Pulmonary artery endothelial cell (primary cell): ENCODE measurements around the gene BPIFA2. TPM values are rescaled to one million over a fixed set of nuclear protein-coding genes. Genes with fewer than 3 reads are reported as not detected.
"Not testable (repeated sequence)": the region's sequence is repeated elsewhere in the genome, so short reads cannot be mapped to it uniquely, and the experiment has no call there.

Experiments used
- DNase-seq: peaks from one replicate; pipeline ENCODE4 v3.0.0-alpha.2; 2011; ENCODE audit warnings: low read depth, low spot score
- total RNA-seq: library from RNA; depleted of rRNA; stranded (reverse); fragments of >200 nt; gene quantifications from 2 replicates; pipeline ENCODE4 v1.2.3, GENCODE V29; 2014

BPIFA2 gene
- total RNA-seq, 1 donor from 2014 or later, result not detected

DNA sequence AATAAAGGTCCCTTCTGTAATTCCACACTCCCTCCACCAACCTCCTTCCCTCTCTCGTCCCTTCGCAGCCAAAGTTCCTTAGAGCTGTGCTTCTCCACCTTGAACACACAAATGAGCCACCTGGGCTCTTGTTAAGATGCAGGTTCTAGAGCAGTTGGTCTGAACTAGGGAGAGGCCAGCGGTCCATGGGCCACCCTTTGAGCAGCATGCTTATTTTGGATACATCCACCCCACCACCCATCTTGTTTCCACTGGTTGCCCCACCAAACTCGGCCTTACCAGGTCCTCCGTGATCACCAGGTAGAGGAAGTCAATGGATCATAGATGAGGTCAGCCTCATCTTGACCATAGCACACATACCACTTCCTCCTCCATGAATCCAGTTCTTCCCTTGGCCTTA is 7.3 kb upstream of the BPIFA2 start:
- no peak for DNase-seq

- no peak for DNase-seq
Measured at GRCh38 chr20:33162313-33162712, 5.6 kb upstream of the BPIFA2 start.

DNA sequence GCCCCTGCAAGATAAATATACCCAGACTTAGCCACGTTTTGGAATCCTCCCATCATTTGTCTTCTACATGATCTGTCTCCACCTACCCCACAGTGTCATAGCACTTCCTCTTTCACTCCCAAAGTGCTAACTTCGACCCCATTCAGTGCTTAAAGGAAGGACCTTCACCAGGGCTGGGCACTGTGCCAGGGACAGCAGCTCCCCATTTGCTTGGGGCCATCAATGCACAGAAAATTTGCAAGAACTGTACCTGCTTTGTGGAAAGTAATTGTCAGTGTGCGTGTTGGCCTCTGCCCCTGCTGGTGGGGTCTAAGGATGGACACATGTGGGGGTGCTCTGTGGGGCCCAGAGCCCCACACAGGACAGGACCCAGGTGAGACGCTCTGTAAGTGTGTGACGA is 5.2 kb upstream of the BPIFA2 start:
- no peak for DNase-seq

- DNase-seq, result no peak
Measured at GRCh38 chr20:33163856-33164762, 3.9 kb upstream of the BPIFA2 start.

DNA sequence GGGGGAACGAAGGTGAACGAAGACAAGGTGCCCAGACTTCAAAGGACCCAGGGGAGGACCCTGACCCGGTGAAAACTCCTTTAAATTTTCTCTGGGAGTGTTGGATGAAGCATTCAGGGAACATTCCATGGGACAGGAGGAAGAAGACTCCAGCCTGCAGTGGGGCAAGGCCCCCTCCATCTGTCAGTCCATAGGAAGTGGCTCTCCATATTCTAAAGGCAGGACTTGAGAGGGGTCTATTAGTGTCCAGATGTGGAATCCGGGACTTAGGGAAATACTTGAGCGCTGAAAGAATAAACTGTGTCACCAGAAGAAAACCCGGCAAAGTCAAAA is 3.2 kb upstream of the BPIFA2 start:
- DNase-seq, result no peak

- no peak for DNase-seq
Measured at GRCh38 chr20:33165416-33166055, 2.4 kb upstream of the BPIFA2 start.

DNA sequence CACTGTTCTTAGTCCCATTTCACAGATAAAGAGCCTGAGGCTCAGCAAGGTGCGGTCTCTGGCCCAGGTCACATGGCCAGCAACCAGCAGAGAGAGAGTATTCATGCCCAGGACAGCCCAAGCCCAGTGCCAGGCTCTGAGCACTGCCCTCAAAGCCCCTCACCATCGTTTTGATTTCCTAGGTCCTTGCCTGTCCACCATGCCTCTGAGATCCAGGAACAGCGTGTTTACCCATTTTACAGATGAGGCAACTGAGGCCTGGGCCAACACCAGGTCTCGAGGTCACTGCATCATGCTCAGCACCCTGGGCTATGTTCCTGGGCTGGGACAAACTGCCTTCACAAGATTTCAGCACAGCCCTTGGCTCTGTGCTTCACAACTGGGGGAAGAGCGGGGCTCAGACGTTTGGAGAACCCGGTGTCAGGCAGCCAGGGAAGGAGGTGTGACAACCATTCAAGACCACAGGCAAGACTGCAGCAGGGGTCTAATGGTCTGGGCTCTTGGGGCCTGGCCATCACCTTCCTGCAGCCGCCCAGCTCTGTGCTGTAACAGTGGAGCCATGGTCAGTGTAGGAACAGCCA is 1.3 kb upstream of the BPIFA2 start:
- DNase-seq, result no peak

DNA sequence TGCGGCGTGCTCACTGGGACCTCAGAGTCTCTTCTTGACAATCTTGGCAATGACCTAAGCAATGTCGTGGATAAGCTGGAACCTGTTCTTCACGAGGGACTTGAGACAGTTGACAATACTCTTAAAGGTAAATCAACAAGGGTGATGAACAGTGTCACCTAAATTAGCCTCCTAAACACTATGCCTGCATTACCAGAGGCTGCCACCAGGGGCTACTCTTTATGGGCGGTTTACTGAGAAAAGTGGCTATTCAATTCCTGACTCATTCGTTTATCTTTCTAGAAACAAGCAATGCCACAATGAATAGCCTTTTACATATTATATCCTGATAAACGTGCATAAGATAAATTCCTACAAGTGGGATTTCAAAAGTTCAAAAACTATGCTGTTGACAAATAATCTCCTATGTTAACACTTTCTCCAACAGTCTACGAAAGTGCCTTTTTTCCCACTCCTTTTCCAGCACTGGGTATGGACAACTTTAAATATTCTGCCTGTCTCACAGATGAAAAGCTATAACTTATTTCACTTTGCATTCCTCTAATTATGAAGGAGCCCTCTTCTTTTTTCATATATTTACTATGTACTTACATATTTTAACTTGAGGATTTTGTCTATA is 1.3 kb downstream of the BPIFA2 start:
- DNase-seq, result no peak

DNA sequence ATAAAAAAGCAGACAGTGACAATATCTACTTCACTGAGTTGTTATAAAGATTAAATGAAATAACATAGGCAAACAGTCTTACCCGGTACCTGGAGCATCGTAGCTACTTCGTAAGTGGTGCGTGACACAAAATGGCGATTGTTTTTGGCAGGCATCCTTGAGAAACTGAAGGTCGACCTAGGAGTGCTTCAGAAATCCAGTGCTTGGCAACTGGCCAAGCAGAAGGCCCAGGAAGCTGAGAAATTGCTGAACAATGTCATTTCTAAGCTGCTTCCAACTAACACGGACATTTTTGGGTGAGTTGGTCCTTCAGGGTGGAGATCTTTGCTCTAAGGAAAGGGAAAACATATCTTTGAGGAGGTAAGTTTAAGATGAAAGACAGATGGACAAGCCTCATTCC is 4.8 kb downstream of the BPIFA2 start:
- DNase-seq, result no peak

- DNase-seq, result no peak
Measured at GRCh38 chr20:33175123-33175522, 7.2 kb downstream of the BPIFA2 start.

DNA sequence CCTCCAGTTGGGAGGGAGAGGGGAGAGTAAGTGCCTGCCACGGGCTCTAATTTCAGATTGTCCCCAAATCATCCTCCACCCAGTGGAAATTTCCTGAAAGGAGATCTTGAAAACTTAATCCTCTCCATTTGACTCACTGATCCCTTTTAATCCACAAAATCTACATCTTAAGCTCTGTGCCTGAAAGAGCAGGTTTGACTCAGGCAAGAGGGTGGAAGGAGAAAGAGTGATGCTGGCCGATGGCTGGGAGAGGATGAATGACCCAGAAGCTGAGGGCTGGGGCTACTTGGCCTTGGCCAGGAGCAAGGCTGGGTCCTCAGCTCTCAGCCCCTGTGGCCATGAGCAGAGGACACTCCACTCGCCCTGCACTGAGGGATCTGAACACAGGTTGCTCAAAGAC is 8.1 kb downstream of the BPIFA2 start:
- no peak for DNase-seq

DNA sequence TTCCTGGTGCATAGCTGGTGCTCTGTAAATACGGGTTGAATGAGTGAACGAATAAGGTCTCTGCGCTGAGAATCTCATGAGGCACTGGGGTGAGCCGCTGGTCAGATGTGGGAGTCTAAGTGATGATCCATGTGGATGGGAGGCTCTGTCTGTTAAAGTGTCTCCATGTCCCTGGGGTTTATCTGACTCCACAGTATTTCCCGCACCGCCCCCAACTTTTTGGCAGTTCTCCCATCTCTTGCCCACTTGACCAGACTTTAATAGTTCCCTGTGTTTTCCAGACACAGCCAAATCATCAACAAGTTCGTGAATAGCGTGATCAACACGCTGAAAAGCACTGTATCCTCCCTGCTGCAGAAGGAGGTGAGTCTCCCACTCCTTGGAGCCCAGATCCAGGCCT is 9.9 kb downstream of the BPIFA2 start:
- DNase-seq, result no peak

- DNase-seq, result no peak
Measured at GRCh38 chr20:33178726-33179125, 10.8 kb downstream of the BPIFA2 start.

DNA sequence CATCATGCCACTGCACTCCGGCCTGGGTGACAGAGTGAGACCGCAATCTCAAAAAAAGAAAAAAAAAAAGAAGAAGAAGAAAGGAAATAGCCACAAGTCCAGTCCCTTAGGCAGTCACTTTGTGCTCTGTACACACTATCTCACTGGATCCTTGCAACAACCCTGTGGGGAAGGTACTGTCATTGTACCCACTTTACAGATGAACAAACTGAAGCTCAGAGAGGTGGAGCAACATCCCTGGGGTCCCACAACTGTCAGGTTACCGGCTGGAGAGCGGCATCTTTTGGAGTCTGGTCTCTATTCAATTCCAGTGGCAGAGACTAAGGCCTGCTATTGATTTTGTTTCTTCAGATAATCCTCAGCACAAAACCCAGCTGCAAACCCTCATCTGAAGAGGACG is 12.2 kb downstream of the BPIFA2 start:
- DNase-seq, result no peak

- DNase-seq, result no peak
Measured at GRCh38 chr20:33181482-33182093, 13.6 kb downstream of the BPIFA2 start.

DNA sequence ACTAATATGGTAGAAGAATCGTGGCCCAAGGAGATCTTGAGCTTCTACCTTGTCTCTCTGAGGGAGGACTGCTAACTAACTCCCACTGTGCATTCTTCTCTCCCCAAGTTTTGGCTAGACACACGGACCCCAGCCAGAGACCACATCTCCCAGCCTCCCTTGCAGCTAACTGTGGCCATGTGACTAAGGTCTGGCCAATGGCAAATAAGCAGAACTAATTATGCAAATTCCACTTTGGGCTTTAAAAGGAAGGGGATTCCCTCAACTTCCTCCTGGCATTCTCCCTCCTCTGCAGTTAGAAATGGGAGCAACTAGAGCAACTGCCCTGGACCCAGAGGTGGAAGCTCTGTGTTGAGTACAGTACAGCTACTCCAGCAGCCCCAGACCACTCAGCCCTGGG is 15.4 kb downstream of the BPIFA2 start:
- no peak for DNase-seq

GRCh38 chr20:33185031-33185590 is 17.2 kb downstream of the BPIFA2 start:
- DNase-seq, result not testable (repeated sequence)

- no peak for DNase-seq
Measured at GRCh38 chr20:33187491-33187890, 19.5 kb downstream of the BPIFA2 start.

DNA sequence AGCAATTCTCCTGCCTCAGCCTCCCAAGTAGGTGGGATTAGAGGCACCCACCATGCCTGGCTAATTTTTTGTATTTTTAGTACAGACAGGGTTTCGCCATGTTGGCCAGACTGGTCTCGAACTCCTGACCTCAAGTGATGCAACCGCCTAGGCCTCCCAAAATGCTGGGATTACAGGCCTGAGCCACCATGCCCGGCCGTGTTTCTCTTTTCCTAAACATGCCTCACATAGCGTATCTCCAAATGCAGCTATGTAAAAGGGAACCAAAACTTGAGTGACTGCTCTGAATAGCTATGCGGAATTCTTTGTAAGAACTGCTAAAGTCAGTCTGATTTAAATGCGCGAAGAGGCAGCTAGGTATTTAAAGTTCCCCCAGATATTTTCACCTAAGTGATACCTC is 20.5 kb downstream of the BPIFA2 start:
- no peak for DNase-seq

- no peak for DNase-seq
Measured at GRCh38 chr20:33191484-33191883, 23.5 kb downstream of the BPIFA2 start.

- no peak for DNase-seq
Measured at GRCh38 chr20:33191955-33192354, 24.0 kb downstream of the BPIFA2 start.
